Smooth muscle cell of bladder (primary cell): ENCODE results near the gene PAQR7. TPM values are rescaled to one million over a fixed set of nuclear protein-coding genes. Genes with fewer than 3 reads are reported as not detected.

Experiments used
- total RNA-seq: library from RNA; depleted of rRNA; stranded (reverse); fragments of >200 nt; gene quantifications from 2 replicates; pipeline ENCODE4 v1.2.3, GENCODE V29; 2014

PAQR7 gene, protein sequence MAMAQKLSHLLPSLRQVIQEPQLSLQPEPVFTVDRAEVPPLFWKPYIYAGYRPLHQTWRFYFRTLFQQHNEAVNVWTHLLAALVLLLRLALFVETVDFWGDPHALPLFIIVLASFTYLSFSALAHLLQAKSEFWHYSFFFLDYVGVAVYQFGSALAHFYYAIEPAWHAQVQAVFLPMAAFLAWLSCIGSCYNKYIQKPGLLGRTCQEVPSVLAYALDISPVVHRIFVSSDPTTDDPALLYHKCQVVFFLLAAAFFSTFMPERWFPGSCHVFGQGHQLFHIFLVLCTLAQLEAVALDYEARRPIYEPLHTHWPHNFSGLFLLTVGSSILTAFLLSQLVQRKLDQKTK
- 9.2 and 12.9 TPM in 2 replicates for total RNA-seq

DNA sequence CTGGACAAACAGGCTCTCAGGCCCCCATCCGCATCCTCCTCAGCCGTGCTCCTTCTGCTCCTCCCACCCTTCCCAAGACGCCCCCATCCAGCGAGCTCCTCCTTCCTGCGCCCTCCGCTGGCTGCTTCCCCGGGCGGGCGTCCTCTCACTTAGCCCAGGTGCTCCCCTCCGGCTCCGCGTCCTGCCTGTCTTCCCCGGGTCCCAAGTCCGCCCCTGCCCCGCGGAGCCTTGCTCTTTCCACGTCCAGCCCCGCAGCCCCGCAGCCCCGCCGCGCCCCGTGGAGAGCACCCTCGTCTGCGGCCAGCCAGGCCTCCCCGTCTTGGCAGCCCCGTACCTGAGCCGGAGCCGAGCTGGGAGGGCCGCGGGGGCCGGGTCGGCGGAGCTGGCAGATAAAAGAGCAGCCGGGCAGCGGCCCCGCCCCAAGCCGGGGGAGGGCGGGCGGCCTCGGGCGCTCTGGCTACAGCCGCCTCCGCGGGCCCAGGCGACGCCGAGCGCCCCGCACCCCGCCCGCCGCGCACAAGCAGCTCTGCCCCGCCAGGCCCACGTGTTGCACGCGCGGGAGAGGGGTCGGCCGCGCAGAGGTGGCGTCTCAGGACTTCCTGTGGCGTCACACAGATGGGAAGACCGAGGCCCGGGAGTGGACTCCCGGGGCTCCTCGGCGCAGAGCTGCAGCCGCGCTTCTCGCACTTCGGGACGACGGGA, at the start of gene PAQR7:
TSS of gene PAQR7 (minus strand) at position 555 of the 702 bp plus-strand sequence. CDS start 11,869 bp downstream, outside the sequence.

DNA sequence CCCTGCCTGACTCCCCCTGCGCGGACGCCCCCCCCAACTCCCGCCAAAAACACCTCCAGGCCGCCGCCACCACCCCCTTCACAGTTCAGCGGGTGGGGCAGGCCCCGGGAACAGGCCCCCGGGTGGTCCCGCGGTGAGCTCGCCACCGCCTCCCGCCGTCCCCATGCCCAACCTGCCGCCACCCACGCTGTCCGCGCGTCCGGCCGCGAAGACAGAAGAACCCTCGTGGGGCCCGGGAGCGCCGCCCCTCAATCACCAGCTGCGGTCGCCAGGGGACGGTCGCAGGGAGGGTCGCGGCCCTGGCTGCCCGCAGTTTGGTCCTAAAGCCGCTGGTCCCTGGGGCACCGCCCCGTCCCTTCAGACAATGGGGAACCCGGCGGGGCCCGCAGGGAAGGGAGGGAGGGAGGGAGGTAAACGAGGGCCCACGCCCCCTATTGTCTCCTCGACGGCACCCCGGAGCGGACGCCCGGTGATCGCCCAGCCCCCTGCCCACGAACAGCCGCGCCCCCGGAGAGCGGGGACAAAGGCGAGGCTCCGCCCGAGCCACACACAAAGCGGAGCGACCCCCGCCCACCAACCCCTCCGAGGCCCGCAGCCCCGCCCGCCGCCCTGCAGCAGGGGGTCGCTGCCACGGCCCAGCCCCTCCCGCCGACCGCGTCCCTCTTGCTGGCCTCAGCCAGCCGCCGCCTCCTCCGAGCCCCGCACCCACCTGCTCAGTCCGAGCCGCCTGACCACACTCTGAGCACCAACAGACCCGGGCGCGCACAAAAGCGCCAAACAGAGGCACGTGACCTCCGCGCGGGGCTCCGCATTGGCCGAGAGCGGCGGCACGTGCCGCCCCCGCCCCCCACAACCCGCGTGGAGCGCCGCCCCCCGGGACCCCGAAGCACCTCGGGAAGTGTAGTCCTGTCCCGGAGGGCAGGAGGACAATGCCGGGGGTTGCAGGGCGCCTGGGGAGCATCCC, 30.5 kb upstream of the PAQR7 start, which contains the start of gene STMN1:
TSS of gene STMN1 (minus strand) at position 740 of the 964 bp plus-strand sequence. CDS start 1,743 bp downstream, outside the sequence.

DNA sequence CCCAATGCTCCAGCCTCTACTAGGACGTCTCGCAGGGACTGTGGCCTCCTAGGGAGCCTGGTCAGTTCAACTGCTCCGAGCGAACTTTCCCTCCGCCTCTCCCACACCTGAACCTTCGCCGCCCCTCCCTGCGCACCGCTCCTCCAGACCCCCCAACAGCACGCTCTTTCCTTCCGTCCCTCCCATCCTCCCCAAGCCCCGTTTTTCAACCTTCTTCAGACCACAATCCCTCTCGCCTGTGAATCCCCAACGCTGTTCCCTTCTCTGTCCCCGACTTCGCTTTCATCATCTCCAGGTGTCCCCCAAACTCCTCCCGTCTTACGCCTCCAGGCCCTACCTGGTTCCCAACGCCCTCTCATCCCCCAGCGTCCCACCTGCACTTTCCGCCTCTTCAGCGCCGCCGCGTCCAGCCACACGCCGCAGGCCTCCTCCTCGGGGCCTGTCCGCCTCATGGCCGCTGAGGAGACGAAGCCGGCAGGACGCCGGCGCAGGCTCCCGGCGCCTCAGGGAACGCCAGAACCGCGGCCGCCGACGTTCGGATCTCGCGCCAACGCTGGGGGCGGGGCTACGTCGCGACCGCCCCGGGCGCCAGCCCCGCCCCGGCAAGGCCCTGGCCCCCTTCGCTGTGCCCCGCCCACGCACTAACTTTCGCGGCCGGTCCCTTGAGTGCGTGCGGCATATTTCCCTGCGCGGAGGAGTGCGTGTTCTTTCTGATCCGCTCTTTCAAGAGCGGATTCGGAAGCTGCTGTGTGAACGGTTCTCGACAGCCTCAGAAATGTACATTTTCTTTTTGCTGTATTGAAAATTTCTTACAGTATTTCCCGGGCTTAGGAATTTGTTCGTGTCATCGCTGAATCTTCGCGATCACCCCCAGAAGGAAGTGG, 16.4 kb downstream of the PAQR7 start, which contains the start of gene AUNIP:
TSS of gene AUNIP (minus strand) at position 552 of the 884 bp plus-strand sequence. CDS start at position 452, 100 bp downstream.

DNA sequence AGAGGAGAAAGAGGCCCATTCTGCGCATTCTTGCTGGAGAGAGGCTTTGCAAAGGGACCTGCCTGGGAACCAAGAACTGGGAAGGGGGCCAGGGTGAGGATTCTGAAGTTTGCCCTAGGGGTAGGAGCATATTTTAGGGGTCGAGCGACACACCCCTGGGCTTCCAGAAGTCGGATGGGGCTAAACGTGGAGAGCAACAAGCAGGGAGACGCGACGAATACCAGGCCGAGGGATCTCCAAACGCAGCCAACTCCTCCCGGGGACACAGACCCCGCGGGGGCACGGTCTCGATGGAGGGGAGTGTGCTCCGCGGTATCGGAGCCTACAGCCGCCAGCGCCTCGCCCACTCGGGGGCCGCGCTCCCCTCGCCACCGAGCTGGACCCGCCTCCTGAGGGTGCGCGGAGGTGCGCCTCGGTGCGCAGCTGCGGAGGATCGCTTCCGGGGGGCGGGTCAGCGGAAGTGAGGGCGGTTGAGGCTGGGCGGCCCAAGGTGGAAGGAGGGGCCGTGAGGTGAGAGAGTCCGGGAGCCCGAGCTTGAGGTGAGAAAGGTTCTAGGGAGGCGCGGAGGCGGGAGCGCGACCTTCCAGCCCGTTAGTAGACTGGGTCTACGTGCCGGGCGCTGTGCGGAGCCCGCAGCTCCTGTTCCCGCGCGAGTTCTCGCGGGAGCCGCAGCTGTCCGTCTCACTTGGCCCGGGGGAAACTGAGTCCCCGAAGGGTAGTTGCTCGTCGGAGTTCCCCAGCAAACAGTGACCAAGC, 55.8 kb downstream of the PAQR7 start, which contains the start of gene MTFR1L:
TSS of gene MTFR1L (plus strand) at position 464 of the 756 bp plus-strand sequence. CDS start 3,151 bp downstream, outside the sequence.

Other genes starting within 250 kb of the PAQR7 start
- 9.8 and 14.1 TPM in 2 replicates for gene SELENON, start 75.5 kb downstream of the PAQR7 start, total RNA-seq
- 31.9 and 42.4 TPM in 2 replicates for gene MTFR1L, start 55.8 kb downstream of the PAQR7 start, total RNA-seq
- gene AUNIP, start 16.3 kb downstream of the PAQR7 start, total RNA-seq: 0.28 TPM in 2 replicates
- gene STMN1, start 30.7 kb upstream of the PAQR7 start, total RNA-seq: 23.5 and 24.0 TPM in 2 replicates
- 5.5 and 5.8 TPM in 2 replicates for gene PAFAH2, start 122.4 kb upstream of the PAQR7 start, total RNA-seq
- gene EXTL1, start 146.1 kb upstream of the PAQR7 start, total RNA-seq: 0.09 and 0.14 TPM in 2 replicates
- not detected in 2 replicates for gene SLC30A2, start 170.4 kb upstream of the PAQR7 start, total RNA-seq
- 0.74 TPM in 1 of 2 replicates, not detected in the other for gene TRIM63, start 191.9 kb upstream of the PAQR7 start, total RNA-seq
- gene PDIK1L, start 236.1 kb upstream of the PAQR7 start, total RNA-seq: 3.1 and 4.3 TPM in 2 replicates